Esophagus muscularis mucosa (tissue), 3 donors: ENCODE data around the gene SDHAF1.

Experiments used
- POLR2A ChIP-seq: fragments of 450-650 bp; IDR thresholded peaks from one replicate; pipeline ENCODE4 v1.6.1; 2017; ENCODE audit warnings: antibody characterized with exemption, moderate library complexity, mild to moderate bottlenecking, low read depth
- POLR2AphosphoS5 ChIP-seq, 2 donors: sonication (generic); formaldehyde crosslinking; IDR thresholded peaks; one replicate each; pipeline ENCODE4 v1.6.1; 2017; ENCODE audit warnings: antibody characterized with exemption in 2 of 2
- TF ChIP-seq, protein P1 (sequence below), 3 experiments: fragments of 200-600 bp in 2 of 3; fragments of 450-650 bp in 1 of 3; sonication (generic) in 2 of 3; IDR thresholded peaks; one replicate each; pipeline ENCODE4 v1.5.1; 2017 to 2019; ENCODE audit warnings: antibody characterized with exemption in 3 of 3, mild to moderate bottlenecking in 2 of 3, moderate library complexity in 1 of 3

DNA sequence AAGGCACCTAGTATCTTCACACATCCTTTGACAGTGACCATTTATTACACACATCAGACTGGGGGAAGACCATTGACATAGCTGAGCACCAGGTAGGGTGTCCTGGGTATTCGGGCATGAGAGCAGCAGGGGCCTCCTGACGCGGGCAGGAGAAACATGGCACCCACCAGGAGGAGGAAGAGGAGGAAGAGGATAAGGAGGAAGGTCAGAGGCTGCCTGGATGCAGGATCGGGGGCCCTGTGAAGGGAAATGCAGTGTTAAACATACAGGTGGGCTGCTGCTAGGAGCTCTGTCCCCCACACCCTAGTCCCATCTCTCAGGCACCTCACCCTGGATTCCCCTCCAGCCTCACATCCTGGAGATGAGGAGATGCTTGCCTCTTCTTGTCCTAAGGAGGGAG, 8.3 kb downstream of the SDHAF1 start:
- TF ChIP-seq, protein P1, sequence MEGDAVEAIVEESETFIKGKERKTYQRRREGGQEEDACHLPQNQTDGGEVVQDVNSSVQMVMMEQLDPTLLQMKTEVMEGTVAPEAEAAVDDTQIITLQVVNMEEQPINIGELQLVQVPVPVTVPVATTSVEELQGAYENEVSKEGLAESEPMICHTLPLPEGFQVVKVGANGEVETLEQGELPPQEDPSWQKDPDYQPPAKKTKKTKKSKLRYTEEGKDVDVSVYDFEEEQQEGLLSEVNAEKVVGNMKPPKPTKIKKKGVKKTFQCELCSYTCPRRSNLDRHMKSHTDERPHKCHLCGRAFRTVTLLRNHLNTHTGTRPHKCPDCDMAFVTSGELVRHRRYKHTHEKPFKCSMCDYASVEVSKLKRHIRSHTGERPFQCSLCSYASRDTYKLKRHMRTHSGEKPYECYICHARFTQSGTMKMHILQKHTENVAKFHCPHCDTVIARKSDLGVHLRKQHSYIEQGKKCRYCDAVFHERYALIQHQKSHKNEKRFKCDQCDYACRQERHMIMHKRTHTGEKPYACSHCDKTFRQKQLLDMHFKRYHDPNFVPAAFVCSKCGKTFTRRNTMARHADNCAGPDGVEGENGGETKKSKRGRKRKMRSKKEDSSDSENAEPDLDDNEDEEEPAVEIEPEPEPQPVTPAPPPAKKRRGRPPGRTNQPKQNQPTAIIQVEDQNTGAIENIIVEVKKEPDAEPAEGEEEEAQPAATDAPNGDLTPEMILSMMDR (IDR thresholded peaks at IDR 0.05): no peak
- TF ChIP-seq POLR2AphosphoS5 (IDR thresholded peaks at IDR 0.05): no peak
- TF ChIP-seq POLR2A: no peak
